ENCODE results near the gene ANXA6. TPM values are rescaled to one million over a fixed set of nuclear protein-coding genes. Genes with fewer than 3 reads are reported as not detected.

ANXA6 gene
- total RNA-seq, 2 donors from 2014 or later, result 21.2 to 39.8 TPM

GRCh38 chr5:151183456-151184245, 26.1 kb upstream of the ANXA6 start:
- DNase-seq, result no peak
- TF ChIP-seq CTCF (IDR thresholded peaks at IDR 0.05), result no peak
- Histone ChIP-seq H3K4me3 (no peak overlapping the region), H3K9me3 (no peaks in the 10 kb centered on the region), H3K36me3 (no peaks in the 10 kb centered on the region), H3K27me3 (no peaks in the 10 kb centered on the region), H3K4me1 (no peaks in the 10 kb centered on the region), H3K27ac (no peak overlapping the region), H3K9ac (ENCODE audit: low read depth in 2 of 2, low read length in 2 of 2) (no peak overlapping the region)
- intact Hi-C loops (cut with DNase I), result no loop called here

- intact Hi-C loops (cut with DNase I), result no loop called here
- H3K36me3 ChIP-seq, result no peaks in the 10 kb centered on the region
Observed at GRCh38 chr5:151182976-151183375, 25.4 kb upstream of the ANXA6 start.

GRCh38 chr5:151182524-151182900, 24.9 kb upstream of the ANXA6 start:
- H3K9me3 ChIP-seq, result no peaks in the 10 kb centered on the region

More at GRCh38 chr5:151182976-151183375, 25.4 kb upstream of the ANXA6 start:
- H3K4me3 ChIP-seq, result no peak overlapping the region
- no peaks in the 10 kb centered on the region for H3K9me3 ChIP-seq
- H3K27me3 ChIP-seq, result no peaks in the 10 kb centered on the region
- H3K9ac ChIP-seq (ENCODE audit: low read depth in 2 of 2, low read length in 2 of 2), result no peak overlapping the region
- H3K27ac ChIP-seq, result no peak overlapping the region
- no peaks in the 10 kb centered on the region for H3K4me1 ChIP-seq
- no peak for DNase-seq
- TF ChIP-seq CTCF (IDR thresholded peaks at IDR 0.05), result no peak

GRCh38 chr5:151181818-151182523, 24.4 kb upstream of the ANXA6 start:
- no peaks in the 10 kb centered on the region for H3K36me3 ChIP-seq
- no peaks in the 10 kb centered on the region for H3K4me1 ChIP-seq

More at GRCh38 chr5:151182524-151182900, 24.9 kb upstream of the ANXA6 start:
- no peak for TF ChIP-seq CTCF (IDR thresholded peaks at IDR 0.05)
- no peaks in the 10 kb centered on the region for H3K4me1 ChIP-seq
- no peaks in the 10 kb centered on the region for H3K36me3 ChIP-seq
- intact Hi-C loops (cut with DNase I), result no loop called here
- no peak for DNase-seq
- no peak overlapping the region for H3K4me3 ChIP-seq
- no peaks in the 10 kb centered on the region for H3K27me3 ChIP-seq
- no peak overlapping the region for H3K27ac ChIP-seq
- H3K9ac ChIP-seq (ENCODE audit: low read depth in 2 of 2, low read length in 2 of 2), result no peak overlapping the region

GRCh38 chr5:151180291-151180690, 22.7 kb upstream of the ANXA6 start:
- intact Hi-C loops (cut with DNase I), result no loop called here
- no peak for DNase-seq
- no peak overlapping the region for H3K27ac ChIP-seq
- no peaks in the 10 kb centered on the region for H3K9me3 ChIP-seq
- H3K4me3 ChIP-seq, result no peak overlapping the region
- no peaks in the 10 kb centered on the region for H3K4me1 ChIP-seq
- TF ChIP-seq CTCF (IDR thresholded peaks at IDR 0.05), result no peak
- no peaks in the 10 kb centered on the region for H3K27me3 ChIP-seq
- no peak overlapping the region for H3K9ac ChIP-seq (ENCODE audit: low read depth in 2 of 2, low read length in 2 of 2)
- H3K36me3 ChIP-seq, result no peaks in the 10 kb centered on the region

More at GRCh38 chr5:151181818-151182523, 24.4 kb upstream of the ANXA6 start:
- intact Hi-C loops (cut with DNase I), result no loop called here
- Histone ChIP-seq H3K9ac (ENCODE audit: low read depth in 2 of 2, low read length in 2 of 2) (no peak overlapping the region), H3K27ac (no peak overlapping the region), H3K9me3 (no peaks in the 10 kb centered on the region), H3K27me3 (no peaks in the 10 kb centered on the region), H3K4me3 (no peak overlapping the region)
- no peak for TF ChIP-seq CTCF (IDR thresholded peaks at IDR 0.05)
- DNase-seq, result no peak
